BJ (cell line): Measurements from ENCODE around the gene STX18. TPM values are rescaled to one million over a fixed set of nuclear protein-coding genes. Genes with fewer than 3 reads are reported as not detected.
"Not testable (repeated sequence)": the region's sequence is repeated elsewhere in the genome, so short reads cannot be mapped to it uniquely, and the experiment has no call there.

Source experiments
- CTCF ChIA-PET: fragments of 350-600 bp; formaldehyde crosslinking; extraction: SDS; loops from one replicate; lab custom pipeline; 2021; ENCODE audit warnings: antibody characterized with exemption, inconsistent platforms; lab: Yijun Ruan, JAX
- POLR2A ChIA-PET: fragments of 300-600 bp; sonication (Branson Sonifier 250); formaldehyde crosslinking; extraction: SDS; loops from one replicate; lab custom pipeline; 2021; ENCODE audit warnings: antibody characterized with exemption; lab: Charles Lee
- DNase-seq: peaks from one replicate; pipeline ENCODE4 v3.0.0-alpha.2; 2011; ENCODE audit warnings: low read depth
- H3K27me3 ChIP-seq: 2 replicates; pipeline ENCODE4 v1.6.0; 2011; ENCODE audit warnings: low read length; ENCODE audit not compliant: control insufficient read depth, insufficient read depth
- H3K36me3 ChIP-seq: 2 replicates; pipeline ENCODE4 v1.5.1; 2011; ENCODE audit warnings: low read length; ENCODE audit not compliant: control insufficient read depth, insufficient read depth
- H3K4me3 ChIP-seq: 2 replicates; pipeline ENCODE4 v1.5.1; 2011; ENCODE audit warnings: low read depth, mild to moderate bottlenecking, control low read depth, low read length
- CTCF ChIP-seq: IDR thresholded peaks from 2 replicates; pipeline ENCODE4 v1.5.1; 2011; ENCODE audit warnings: low read depth, mild to moderate bottlenecking, control low read depth, inconsistent platforms, low read length, moderate library complexity; ENCODE audit not compliant: insufficient read depth
- polyA plus RNA-seq: library from polyadenylated mRNA; depleted of rRNA; stranded (reverse); fragments of >200 nt; gene quantifications from 2 replicates; pipeline ENCODE4 v1.2.3, GENCODE V29; 2011

The STX18 gene
- polyA plus RNA-seq, 1 experiment = 35.6 TPM

GRCh38 chr4:4507403-4507802 lies 34.4 kb downstream of the STX18 start:
- TF ChIP-seq CTCF = no peak
- POLR2A ChIA-PET = interaction anchor here (0.7 kb wide), 1 partner anchor 187 kb away, joined by 4 read pairs; no protein-coding TSS in a partner anchor
- Histone ChIP-seq H3K36me3 (no peaks in the 10 kb centered on the region), H3K4me3 (no peak overlapping the region), H3K27me3 (no peaks in the 10 kb centered on the region)
- CTCF ChIA-PET = interaction anchor here (0.9 to 2.9 kb wide), 4 partner anchors 8 to 27 kb away, joined by 3 to 27 read pairs (median 6); no protein-coding TSS in a partner anchor
- no peak for DNase-seq

- H3K36me3 ChIP-seq = no peaks in the 10 kb centered on the region
- CTCF ChIA-PET = interaction anchor here (0.9 to 2.9 kb wide), 4 partner anchors 8 to 26 kb away, joined by 3 to 27 read pairs (median 6); no protein-coding TSS in a partner anchor
- H3K4me3 ChIP-seq = no peak overlapping the region
- POLR2A ChIA-PET = no interaction called here
- no peaks in the 10 kb centered on the region for H3K27me3 ChIP-seq
- no peak for DNase-seq
- no peak for TF ChIP-seq CTCF
Measured at GRCh38 chr4:4506961-4507360, 34.9 kb downstream of the STX18 start.

GRCh38 chr4:4505211-4505610 lies 36.6 kb downstream of the STX18 start:
- H3K4me3 ChIP-seq, POLR2A ChIA-PET, DNase-seq, H3K36me3 ChIP-seq, H3K27me3 ChIP-seq, CTCF ChIA-PET: not testable (repeated sequence)

- no peak for DNase-seq
- Histone ChIP-seq H3K4me3 (no peak overlapping the region), H3K27me3 (no peaks in the 10 kb centered on the region), H3K36me3 (no peaks in the 10 kb centered on the region)
- no peak for TF ChIP-seq CTCF
- ChIA-PET POLR2A (no interaction called here), CTCF (interaction anchor here (1.0 kb wide), 1 partner anchor 8 kb away, joined by 3 read pairs; no protein-coding TSS in a partner anchor)
Measured at GRCh38 chr4:4504783-4505182, 37.1 kb downstream of the STX18 start.

GRCh38 chr4:4502694-4503311 lies 39.0 kb downstream of the STX18 start:
- Histone ChIP-seq H3K27me3 (no peaks in the 10 kb centered on the region), H3K4me3 (no peak overlapping the region), H3K36me3 (no peaks in the 10 kb centered on the region)
- ChIA-PET CTCF (interaction anchor here (0.7 kb wide), 1 partner anchor 75 kb away, joined by 3 read pairs; no protein-coding TSS in a partner anchor), POLR2A (no interaction called here)
- TF ChIP-seq CTCF = no peak
- DNase-seq = no peak

- Histone ChIP-seq H3K4me3 (no peak overlapping the region), H3K36me3 (no peaks in the 10 kb centered on the region), H3K27me3 (no peaks in the 10 kb centered on the region)
- ChIA-PET POLR2A (no interaction called here), CTCF (interaction anchor here (0.7 to 1.9 kb wide), 2 partner anchors 13 to 76 kb away, joined by 3 to 7 read pairs; no protein-coding TSS in a partner anchor)
- no peak for TF ChIP-seq CTCF
- DNase-seq = no peak
Measured at GRCh38 chr4:4501679-4502078, 40.2 kb downstream of the STX18 start.
